Heart left ventricle (tissue), 13 donors: ENCODE measurements around the gene TAF4.

ENCODE experiments used
- POLR2A ChIP-seq, 2 donors: fragments of 450-650 bp; IDR thresholded peaks; one replicate each; pipeline ENCODE4 v1.6.1; 2017; ENCODE audit warnings: antibody characterized with exemption in 2 of 2, mild to moderate bottlenecking in 2 of 2, moderate library complexity in 2 of 2
- TF ChIP-seq, protein P1 (sequence below), 12 donors: fragments of 200-600 bp; sonication (generic) in 4 of 12; IDR thresholded peaks; one replicate each; pipeline versions ENCODE4 v1.5.0 to v1.8.0; 2018 to 2022; ENCODE audit warnings: antibody characterized with exemption in 12 of 12, mild to moderate bottlenecking in 5 of 12
- donor health status: ischemic (EF 13 %, LVEDD 7.1; RV severe dilation, severe dysfunction).
- donor health status: DM: no; HTN: yes; CAD: no.
- donor health status: DM: no; HTN: no; CAD: no.
- donor health status: ischemic (EF 25% LVEDD 6.9; RV normal size, moderate dysfunction).
- donor health status: ischemic (EF 25% LVEDD 5.7; RV mildly dilated, moderate dysfunction).
- donor health status: ischemic (EF 35%, LVEDD 5.7; RV mildly dilated, moderate dysfunction).
- donor health status: nonischemic (EF 11% LVEDD 7.7; RV severe dilation, severe dysfunction).
- donor health status: DM: yes; HTN: yes; CAD: no.
- donor health status: PGD.
- donor health status: ischemic (EF 29% LVEDD 5.4; RV normal size, mild dysfunction).
- donor health status: nonischemic (EF 23%, LVEDD 6.1; RV moderate dilation, normal function).

DNA sequence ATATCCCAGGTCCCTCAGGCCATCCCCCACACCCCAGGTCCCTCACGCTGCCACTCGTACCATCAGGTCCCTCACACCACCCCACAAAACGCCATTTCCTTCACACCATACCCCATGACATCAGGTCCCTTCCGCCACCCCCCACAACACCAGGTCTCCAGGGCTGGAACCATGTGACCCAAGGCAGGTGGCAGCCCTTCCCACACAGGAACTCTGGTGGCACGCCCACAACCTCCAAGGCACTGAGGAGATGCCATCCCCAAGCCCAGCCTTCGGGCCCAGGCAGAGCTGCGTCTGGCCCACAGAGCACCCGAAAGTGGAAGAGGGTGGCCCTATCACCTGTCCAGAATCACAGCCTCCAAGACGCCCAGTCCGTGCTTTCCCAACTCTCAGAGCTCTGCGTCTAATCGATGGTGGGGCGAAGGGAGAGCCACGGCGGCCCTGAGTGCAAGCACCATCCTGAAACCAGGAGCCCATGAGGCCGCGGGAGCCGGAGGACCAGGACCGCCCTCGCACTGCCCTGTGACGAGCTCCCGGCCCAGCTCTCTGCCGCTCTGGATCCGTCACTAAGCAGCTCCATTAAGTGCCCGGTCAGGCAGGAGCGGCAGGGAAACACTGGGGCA is 12.7 kb downstream of the TAF4 start:
- TF ChIP-seq, protein P1, sequence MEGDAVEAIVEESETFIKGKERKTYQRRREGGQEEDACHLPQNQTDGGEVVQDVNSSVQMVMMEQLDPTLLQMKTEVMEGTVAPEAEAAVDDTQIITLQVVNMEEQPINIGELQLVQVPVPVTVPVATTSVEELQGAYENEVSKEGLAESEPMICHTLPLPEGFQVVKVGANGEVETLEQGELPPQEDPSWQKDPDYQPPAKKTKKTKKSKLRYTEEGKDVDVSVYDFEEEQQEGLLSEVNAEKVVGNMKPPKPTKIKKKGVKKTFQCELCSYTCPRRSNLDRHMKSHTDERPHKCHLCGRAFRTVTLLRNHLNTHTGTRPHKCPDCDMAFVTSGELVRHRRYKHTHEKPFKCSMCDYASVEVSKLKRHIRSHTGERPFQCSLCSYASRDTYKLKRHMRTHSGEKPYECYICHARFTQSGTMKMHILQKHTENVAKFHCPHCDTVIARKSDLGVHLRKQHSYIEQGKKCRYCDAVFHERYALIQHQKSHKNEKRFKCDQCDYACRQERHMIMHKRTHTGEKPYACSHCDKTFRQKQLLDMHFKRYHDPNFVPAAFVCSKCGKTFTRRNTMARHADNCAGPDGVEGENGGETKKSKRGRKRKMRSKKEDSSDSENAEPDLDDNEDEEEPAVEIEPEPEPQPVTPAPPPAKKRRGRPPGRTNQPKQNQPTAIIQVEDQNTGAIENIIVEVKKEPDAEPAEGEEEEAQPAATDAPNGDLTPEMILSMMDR (IDR thresholded peaks at IDR 0.05): no peak
- TF ChIP-seq POLR2A (IDR thresholded peaks at IDR 0.05): no peak
